Psoas muscle (tissue), 8 donors: ENCODE results near the gene VPS26A. TPM values are rescaled to one million over a fixed set of nuclear protein-coding genes. Genes with fewer than 3 reads are reported as not detected.

ENCODE experiments used
- ATAC-seq, 4 donors: fragments of 200-7000 bp; cut with Tn5 transposase; one replicate each; pipeline ENCODE4 v1.9.1; 2020; ENCODE audit warnings: moderate library complexity in 3 of 4, mild to moderate bottlenecking in 2 of 4
- DNase-seq, 2 donors: peaks; one replicate each; pipeline ENCODE4 v3.0.0-alpha.2; 2020
- H3K27ac ChIP-seq: fragments of 200-600 bp; one replicate; pipeline ENCODE4 v1.8.0; 2022
- H3K27me3 ChIP-seq, 3 donors: fragments of 200-600 bp in 1 of 3; one replicate each; pipeline versions ENCODE4 v1.6.1 to v1.8.0; 2013 to 2022; ENCODE audit warnings: low read length in 2 of 3, mild to moderate bottlenecking in 2 of 3, moderate library complexity in 1 of 3; ENCODE audit not compliant: insufficient read depth in 3 of 3
- H3K36me3 ChIP-seq, 2 donors: fragments of 200-600 bp in 1 of 2; one replicate each; pipeline versions ENCODE4 v1.6.1 to v1.8.0; 2013 to 2022; ENCODE audit warnings: low read depth in 1 of 2, mild to moderate bottlenecking in 1 of 2, moderate library complexity in 1 of 2; ENCODE audit not compliant: insufficient read depth in 1 of 2
- H3K4me1 ChIP-seq: fragments of 200-600 bp; one replicate; pipeline ENCODE4 v1.8.0; 2022
- H3K4me3 ChIP-seq: fragments of 200-600 bp; one replicate; pipeline ENCODE4 v1.8.0; 2022; ENCODE audit warnings: mild to moderate bottlenecking
- H3K9me3 ChIP-seq: fragments of 200-600 bp; one replicate; pipeline ENCODE4 v1.8.0; 2022
- CTCF ChIP-seq: fragments of 200-600 bp; IDR thresholded peaks from one replicate; pipeline ENCODE4 v1.8.0; 2022; ENCODE audit warnings: antibody characterized with exemption
- WGBS, 3 donors: extraction: QIAGEN DNeasy Blood & Tissue Kit; methylation state at CpG; one replicate each; pipeline versions ENCODE4 v1.1.6 to v1.1.7; 2013; 5-methylcytosine and 5-hydroxymethylcytosine counted together
- intact Hi-C, 2 donors: fragments of 100-400 bp; cut with DNase I; formaldehyde crosslinking; loops; one replicate each; pipeline versions ENCODE4 v1.11.0 to v1.14.2; 2022
- polyA plus RNA-seq, 3 donors: library from polyadenylated mRNA; stranded (reverse); fragments of 200-250 nt; gene quantifications; one replicate each; pipeline ENCODE4 v1.2.3, GENCODE V29; 2013
- total RNA-seq, 4 donors: library from RNA; stranded (reverse); fragmentation: NEBNext Ultra II Directional in 2 of 4; extraction: Animal tissue kit (Norgen Biotek cat#: 25700) in 2 of 4; gene quantifications; one replicate each; pipeline versions ENCODE4 v1.2.1 to v1.2.4, GENCODE V29; 2021 to 2023
- donor health status: healthy with polysubstance abuse.
- donor health status: DM: no; HTN: no; CAD: no; lungs with moderate emphysema.
- donor health status: Bipolar disorder and iron deficiency.
- donor health status: healthy.
- donor health status: DM: yes; HTN: yes; CAD: no.
- donor health status: DM: no; HTN: no; CAD: no.
- donor health status: DM: no; HTN: no; CAD: no.
- donor health status: DM: yes; HTN: yes; CAD: no.

VPS26A gene
- total and polyA plus RNA-seq, 7 donors, result 23.4 to 62.8 (median 38.2) TPM

GRCh38 chr10:69211104-69211503, 87.1 kb downstream of the VPS26A start:
- H3K4me3 ChIP-seq, result no peak overlapping the region
- H3K27me3 ChIP-seq, result no peaks in the 10 kb centered on the region
- ATAC-seq, result no peak
- peaks cover 9 to 36% of the 10 kb centered on the region in 2 donors for H3K36me3 ChIP-seq
- WGBS, 3 donors, result 51 to 60% (median 53%) methylated on average over 2 of the region's 2 CpGs
- no peak for DNase-seq
- TF ChIP-seq CTCF, result no peak
- H3K9me3 ChIP-seq, result no peaks in the 10 kb centered on the region
- intact Hi-C loops, result no loop called here
- H3K27ac ChIP-seq, result no peak overlapping the region
- peaks cover 7% of the 10 kb centered on the region for H3K4me1 ChIP-seq

- TF ChIP-seq CTCF, result no peak
- Histone ChIP-seq H3K27me3 (no peaks in the 10 kb centered on the region), H3K27ac (no peak overlapping the region), H3K4me3 (no peak overlapping the region), H3K4me1 (peaks cover 7% of the 10 kb centered on the region), H3K9me3 (no peaks in the 10 kb centered on the region), H3K36me3 (peaks cover 9 to 32% of the 10 kb centered on the region in 2 donors)
- intact Hi-C loops, result no loop called here
- DNase-seq (no peak), ATAC-seq (no peak)
- WGBS, 3 donors, result 79 to 84% (median 82%) methylated on average over 3 of the region's 3 CpGs
Observed at GRCh38 chr10:69211524-69211923, 87.5 kb downstream of the VPS26A start.

GRCh38 chr10:69213591-69214311, 89.8 kb downstream of the VPS26A start:
- ATAC-seq, result peak in 3 of 4 donors; percentile 30 to 55 (median 39)
- intact Hi-C loops, result no loop called here
- 28 to 39% (median 34%) methylated on average over 5 of the region's 5 CpGs for whole genome bisulfite sequencing, 3 donors

DNA sequence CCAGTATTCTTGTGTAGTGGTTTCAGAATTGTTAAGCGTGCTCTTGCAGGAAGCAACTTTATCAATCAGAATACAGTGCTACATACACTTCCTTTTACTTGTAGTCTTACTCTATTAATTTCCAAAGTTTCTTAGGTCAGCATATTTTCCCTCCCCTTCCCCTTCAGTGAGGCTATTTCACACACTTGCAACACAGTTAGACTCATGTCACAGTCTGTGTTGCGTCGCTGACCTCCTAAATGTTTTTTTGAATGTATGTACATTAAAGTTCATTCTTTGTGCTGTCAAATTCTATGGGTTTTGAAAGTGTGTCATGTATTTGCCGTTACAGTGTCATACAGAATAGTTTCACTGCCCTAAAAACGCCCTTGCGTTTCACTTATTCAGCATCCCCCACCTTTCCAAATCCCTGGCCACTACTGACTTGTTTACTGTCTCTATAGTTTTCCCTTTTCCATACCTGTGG, 90.7 kb downstream of the VPS26A start:
- H3K4me3 ChIP-seq, result no peak overlapping the region
- peaks cover 7% of the 10 kb centered on the region for H3K4me1 ChIP-seq
- intact Hi-C loops, result no loop called here
- H3K36me3 ChIP-seq, result peaks cover 0 to under 1% of the 10 kb centered on the region in 2 donors
- ATAC-seq, result no peak
- TF ChIP-seq CTCF, result no peak
- no peaks in the 10 kb centered on the region for H3K9me3 ChIP-seq
- no peak overlapping the region for H3K27ac ChIP-seq
- WGBS, 3 donors, result 86 to 91% (median 90%) methylated on average over 6 of the region's 6 CpGs
- no peaks in the 10 kb centered on the region for H3K27me3 ChIP-seq
- no peak for DNase-seq

More at GRCh38 chr10:69213591-69214311, 89.8 kb downstream of the VPS26A start:
- Histone ChIP-seq H3K27me3 (no peaks in the 10 kb centered on the region), H3K36me3 (peaks cover 0 to 10% of the 10 kb centered on the region in 2 donors), H3K9me3 (no peaks in the 10 kb centered on the region), H3K4me1 (peaks cover 7% of the 10 kb centered on the region), H3K4me3 (no peak overlapping the region), H3K27ac (no peak overlapping the region)
- DNase-seq, result no peak
- TF ChIP-seq CTCF, result no peak
